HAP-1 (cell line): ENCODE measurements around the gene ERBB2.

Source experiments
- DNase-seq, 2 experiments: peaks; one replicate each; pipeline ENCODE4 v3.0.0-alpha.2; 2016 to 2020; ENCODE audit warnings: low spot score in 2 of 2
- H3K27me3 ChIP-seq: fragments of 250-450 bp; sonication (Bioruptor Pico); 2 replicates; pipeline ENCODE4 v1.5.1; 2020; ENCODE audit warnings: low read depth, mild to moderate bottlenecking, moderate library complexity
- H3K36me3 ChIP-seq: fragments of 250-450 bp; sonication (Bioruptor Pico); replicated peaks from 2 replicates; pipeline ENCODE4 v1.5.1; 2020; ENCODE audit warnings: mild to moderate bottlenecking
- H3K4me1 ChIP-seq: fragments of 250-450 bp; sonication (Bioruptor Pico); 2 replicates; pipeline ENCODE4 v1.5.1; 2020; ENCODE audit warnings: mild to moderate bottlenecking
- H3K4me3 ChIP-seq: fragments of 250-450 bp; sonication (Bioruptor Pico); 2 replicates; pipeline ENCODE4 v1.5.1; 2020; ENCODE audit warnings: mild to moderate bottlenecking, moderate library complexity
- H3K9me3 ChIP-seq: fragments of 250-450 bp; sonication (Bioruptor Pico); 2 replicates; pipeline ENCODE4 v1.5.1; 2020; ENCODE audit warnings: mild to moderate bottlenecking, moderate library complexity
- in situ Hi-C: fragments of 300-500 bp; cut with MboI; formaldehyde crosslinking; loops from 3 replicates; pipeline ENCODE4 v1.14.3; 2020; ENCODE audit warnings: low sequenced_read_pairs, inconsistent platforms, mixed read lengths

ERBB2 gene

DNA sequence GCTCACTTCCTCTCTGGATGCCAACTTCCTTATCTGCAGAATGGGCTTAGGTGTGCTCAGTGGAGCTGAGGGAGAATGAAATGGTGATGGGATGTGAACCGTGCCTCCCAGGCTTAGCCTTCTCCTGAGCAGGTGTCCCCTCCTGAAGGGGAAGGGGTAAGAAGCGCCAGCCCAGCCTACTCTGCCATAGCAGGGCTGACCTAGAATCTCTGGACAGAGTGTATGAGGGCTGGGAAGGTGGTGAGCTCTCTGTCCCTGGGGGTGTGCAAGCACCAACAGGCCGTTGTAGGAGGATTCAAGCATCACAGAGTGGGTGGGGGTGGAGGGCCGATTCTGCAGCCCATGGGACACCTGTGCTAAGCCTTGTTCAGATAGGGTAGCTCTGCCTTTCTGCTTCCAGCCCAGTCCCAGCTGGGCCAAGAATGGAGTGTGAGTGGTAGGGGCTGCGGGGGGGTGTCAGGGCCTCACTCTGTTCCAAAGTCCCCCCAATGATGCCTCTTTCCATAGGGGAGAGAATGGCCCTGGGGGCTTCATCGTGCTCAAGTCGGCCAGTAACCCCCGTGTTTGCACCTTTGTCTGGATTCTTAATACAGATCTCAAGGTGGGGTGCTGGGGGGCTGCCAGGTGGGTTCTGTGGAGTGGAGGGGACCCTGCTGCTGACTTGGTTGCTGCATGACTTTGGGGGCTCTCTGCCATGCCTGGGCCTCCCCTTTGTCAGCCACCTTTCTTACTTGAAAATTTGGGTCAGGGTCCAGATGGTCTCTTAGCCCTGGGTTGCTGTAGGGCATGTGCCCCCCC lies 37.9 kb upstream of the ERBB2 start:
- H3K36me3 ChIP-seq = no peaks in the 10 kb centered on the region
- DNase-seq = no peak
- H3K4me3 ChIP-seq = no peak overlapping the region
- H3K4me1 ChIP-seq = no peaks in the 10 kb centered on the region
- no peaks in the 10 kb centered on the region for H3K27me3 ChIP-seq
- no peaks in the 10 kb centered on the region for H3K9me3 ChIP-seq
- in situ Hi-C loops = no loop called here

DNA sequence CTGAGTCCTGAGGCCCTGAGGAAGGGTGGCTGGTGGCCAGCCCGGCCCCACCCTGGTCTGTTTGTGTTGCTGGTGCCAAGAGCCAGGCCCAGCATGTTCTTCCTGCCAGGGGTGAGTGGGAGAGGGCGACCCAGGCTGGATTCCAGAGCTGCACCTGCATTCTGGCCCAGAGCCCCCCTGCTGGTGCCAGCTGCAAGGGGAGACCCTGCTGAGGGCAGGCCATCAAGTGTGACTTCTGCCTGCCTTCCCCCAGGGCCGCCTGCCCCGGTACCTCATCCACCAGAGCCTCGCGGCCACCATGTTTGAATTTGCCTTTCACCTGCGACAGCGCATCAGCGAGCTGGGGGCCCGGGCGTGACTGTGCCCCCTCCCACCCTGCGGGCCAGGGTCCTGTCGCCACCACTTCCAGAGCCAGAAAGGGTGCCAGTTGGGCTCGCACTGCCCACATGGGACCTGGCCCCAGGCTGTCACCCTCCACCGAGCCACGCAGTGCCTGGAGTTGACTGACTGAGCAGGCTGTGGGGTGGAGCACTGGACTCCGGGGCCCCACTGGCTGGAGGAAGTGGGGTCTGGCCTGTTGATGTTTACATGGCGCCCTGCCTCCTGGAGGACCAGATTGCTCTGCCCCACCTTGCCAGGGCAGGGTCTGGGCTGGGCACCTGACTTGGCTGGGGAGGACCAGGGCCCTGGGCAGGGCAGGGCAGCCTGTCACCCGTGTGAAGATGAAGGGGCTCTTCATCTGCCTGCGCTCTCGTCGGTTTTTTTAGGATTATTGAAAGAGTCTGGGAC lies 37.1 kb upstream of the ERBB2 start:
- Histone ChIP-seq H3K4me1 (no peaks in the 10 kb centered on the region), H3K4me3 (no peak overlapping the region), H3K36me3 (no peaks in the 10 kb centered on the region), H3K27me3 (no peaks in the 10 kb centered on the region), H3K9me3 (no peaks in the 10 kb centered on the region)
- no peak for DNase-seq
- in situ Hi-C loops = no loop called here

DNA sequence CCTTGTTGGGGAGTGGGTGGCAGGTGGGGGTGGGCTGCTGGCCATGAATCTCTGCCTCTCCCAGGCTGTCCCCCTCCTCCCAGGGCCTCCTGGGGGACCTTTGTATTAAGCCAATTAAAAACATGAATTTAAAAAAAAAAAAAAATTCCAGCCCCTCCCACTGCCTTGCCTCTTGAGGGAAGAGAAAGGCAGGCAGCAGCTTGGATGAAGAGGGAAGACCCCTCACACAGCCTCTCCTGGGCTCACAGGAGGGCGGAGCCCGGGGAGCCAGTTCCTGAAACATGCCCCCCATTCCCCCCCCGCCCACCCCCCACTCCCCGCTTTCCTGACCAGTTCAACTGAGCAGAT lies 36.5 kb upstream of the ERBB2 start:
- in situ Hi-C loops = no loop called here
- no peaks in the 10 kb centered on the region for H3K36me3 ChIP-seq
- H3K27me3 ChIP-seq = no peaks in the 10 kb centered on the region
- no peak overlapping the region for H3K4me3 ChIP-seq
- no peak for DNase-seq
- H3K9me3 ChIP-seq = no peaks in the 10 kb centered on the region
- peaks cover 3% of the 10 kb centered on the region for H3K4me1 ChIP-seq

- peak in 1 of 2 experiments; percentile 41 for DNase-seq
- Histone ChIP-seq H3K9me3 (no peaks in the 10 kb centered on the region), H3K27me3 (no peaks in the 10 kb centered on the region), H3K36me3 (no peaks in the 10 kb centered on the region), H3K4me1 (peaks cover 5% of the 10 kb centered on the region), H3K4me3 (no peak overlapping the region)
- in situ Hi-C loops = no loop called here
Measured at GRCh38 chr17:39663688-39664580, 35.9 kb upstream of the ERBB2 start.

DNA sequence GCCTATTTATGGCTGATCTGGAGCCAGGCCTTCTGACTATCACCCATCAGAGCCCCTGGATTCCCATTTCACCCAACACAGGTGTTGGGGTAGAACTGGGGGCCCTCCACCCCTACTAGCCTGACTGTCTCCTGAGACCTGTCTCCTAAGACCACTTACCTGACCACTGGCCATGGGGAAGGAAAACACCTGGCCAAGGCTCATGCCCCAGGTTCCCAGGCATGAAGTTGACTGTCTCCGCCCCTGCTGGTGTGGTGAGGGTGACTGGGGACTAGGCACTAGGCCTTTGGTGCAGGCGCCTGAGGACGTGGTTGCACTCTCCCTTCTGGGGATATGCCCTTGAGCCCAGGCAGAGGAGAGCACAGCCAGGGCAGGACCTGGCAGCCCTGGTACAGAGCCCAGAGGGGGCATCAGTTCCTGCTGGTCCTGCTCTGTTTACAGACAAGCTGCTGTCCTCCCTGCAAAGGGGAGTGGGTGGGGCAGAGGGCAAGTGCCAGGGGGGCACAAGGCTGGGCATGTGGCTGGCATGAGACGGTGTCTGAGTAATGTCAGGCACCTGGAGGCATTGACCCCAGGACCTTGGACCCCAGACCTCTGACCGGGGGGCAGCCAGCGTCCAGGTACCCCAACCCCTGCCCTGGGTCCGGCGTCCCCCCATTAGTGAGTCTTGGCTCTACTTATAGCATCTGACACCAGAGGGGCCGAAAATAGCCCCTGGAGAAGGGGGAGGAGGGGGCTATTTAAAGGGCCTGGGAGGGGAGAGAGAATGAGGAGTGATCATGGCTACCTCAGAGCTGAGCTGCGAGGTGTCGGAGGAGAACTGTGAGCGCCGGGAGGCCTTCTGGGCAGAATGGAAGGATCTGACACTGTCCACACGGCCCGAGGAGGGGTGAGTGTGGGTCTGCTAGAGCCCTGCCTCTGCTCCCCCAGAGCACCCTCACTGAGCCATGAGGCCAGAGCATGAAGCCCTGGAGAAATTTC lies 35.0 kb upstream of the ERBB2 start, which contains the start of gene TCAP:
TSS of gene TCAP (plus strand) at position 769 of the 981 bp plus-strand sequence. CDS start at position 780, 11 bp downstream.
- no peaks in the 10 kb centered on the region for H3K27me3 ChIP-seq
- peaks cover 5% of the 10 kb centered on the region for H3K4me1 ChIP-seq

DNA sequence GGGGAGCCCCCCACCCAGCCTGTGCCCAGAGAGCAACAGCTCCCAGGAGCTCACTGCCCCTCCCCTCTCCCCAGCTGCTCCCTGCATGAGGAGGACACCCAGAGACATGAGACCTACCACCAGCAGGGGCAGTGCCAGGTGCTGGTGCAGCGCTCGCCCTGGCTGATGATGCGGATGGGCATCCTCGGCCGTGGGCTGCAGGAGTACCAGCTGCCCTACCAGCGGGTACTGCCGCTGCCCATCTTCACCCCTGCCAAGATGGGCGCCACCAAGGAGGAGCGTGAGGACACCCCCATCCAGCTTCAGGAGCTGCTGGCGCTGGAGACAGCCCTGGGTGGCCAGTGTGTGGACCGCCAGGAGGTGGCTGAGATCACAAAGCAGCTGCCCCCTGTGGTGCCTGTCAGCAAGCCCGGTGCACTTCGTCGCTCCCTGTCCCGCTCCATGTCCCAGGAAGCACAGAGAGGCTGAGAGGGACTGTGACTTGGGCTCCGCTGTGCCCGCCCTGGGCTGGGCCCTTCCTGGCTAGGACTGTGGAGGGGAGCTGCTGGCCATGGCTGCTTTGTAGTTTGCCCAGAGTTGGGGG lies 34.1 kb upstream of the ERBB2 start:
- H3K4me1 ChIP-seq = peaks cover 5% of the 10 kb centered on the region
- no peaks in the 10 kb centered on the region for H3K27me3 ChIP-seq
- no peak for DNase-seq
- in situ Hi-C loops = no loop called here
- no peaks in the 10 kb centered on the region for H3K9me3 ChIP-seq
- no peak overlapping the region for H3K4me3 ChIP-seq
- no peaks in the 10 kb centered on the region for H3K36me3 ChIP-seq

More for the DNA sequence above, 35.0 kb upstream of the ERBB2 start, which contains the start of gene TCAP:
- no peaks in the 10 kb centered on the region for H3K36me3 ChIP-seq
- H3K4me3 ChIP-seq = no peak within 1 kb of the TSS
- no peak for DNase-seq
- H3K9me3 ChIP-seq = no peaks in the 10 kb centered on the region
- in situ Hi-C loops = no loop called here

- Histone ChIP-seq H3K36me3 (no peaks in the 10 kb centered on the region), H3K27me3 (no peaks in the 10 kb centered on the region), H3K9me3 (no peaks in the 10 kb centered on the region), H3K4me3 (no peak overlapping the region), H3K4me1 (peaks cover 5% of the 10 kb centered on the region)
- DNase-seq = no peak
- in situ Hi-C loops = no loop called here
Measured at GRCh38 chr17:39666231-39666600, 33.6 kb upstream of the ERBB2 start.

DNA sequence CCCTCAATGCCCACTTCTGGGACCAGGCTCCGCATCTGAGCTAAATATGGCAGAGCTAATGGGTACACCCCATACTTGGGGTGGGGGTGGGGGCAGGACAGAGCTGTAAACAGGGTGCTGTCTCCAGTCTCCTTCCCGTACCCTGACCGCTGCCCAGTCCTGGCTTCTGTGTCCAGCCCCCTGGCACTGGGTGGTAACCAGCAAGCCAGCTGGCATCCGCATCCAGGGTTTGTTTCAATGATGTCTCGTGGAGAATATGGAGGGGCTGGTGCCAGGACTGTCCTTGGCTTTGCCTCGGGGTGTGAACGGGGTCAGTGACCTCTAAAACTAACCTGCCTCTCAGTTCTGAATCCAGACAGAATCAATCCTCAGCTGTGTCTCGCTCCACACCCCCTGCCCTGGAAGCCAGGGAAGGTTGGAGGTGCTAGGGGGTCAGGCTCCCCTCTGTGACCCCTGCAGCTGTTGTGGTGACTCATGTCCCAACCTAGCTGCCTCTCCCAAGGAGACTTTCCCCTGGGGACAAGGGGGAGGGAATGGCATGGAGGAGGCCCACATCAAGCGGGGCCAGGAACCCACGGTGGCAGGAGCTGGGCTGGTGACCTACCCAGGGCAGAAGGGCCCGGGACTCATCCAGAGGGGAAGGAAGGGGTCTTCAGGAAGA lies 33.1 kb upstream of the ERBB2 start:
- H3K27me3 ChIP-seq = no peaks in the 10 kb centered on the region
- H3K9me3 ChIP-seq = no peaks in the 10 kb centered on the region
- peaks cover 5% of the 10 kb centered on the region for H3K4me1 ChIP-seq
- DNase-seq = no peak
- no peak overlapping the region for H3K4me3 ChIP-seq
- no peaks in the 10 kb centered on the region for H3K36me3 ChIP-seq
- in situ Hi-C loops = no loop called here

DNA sequence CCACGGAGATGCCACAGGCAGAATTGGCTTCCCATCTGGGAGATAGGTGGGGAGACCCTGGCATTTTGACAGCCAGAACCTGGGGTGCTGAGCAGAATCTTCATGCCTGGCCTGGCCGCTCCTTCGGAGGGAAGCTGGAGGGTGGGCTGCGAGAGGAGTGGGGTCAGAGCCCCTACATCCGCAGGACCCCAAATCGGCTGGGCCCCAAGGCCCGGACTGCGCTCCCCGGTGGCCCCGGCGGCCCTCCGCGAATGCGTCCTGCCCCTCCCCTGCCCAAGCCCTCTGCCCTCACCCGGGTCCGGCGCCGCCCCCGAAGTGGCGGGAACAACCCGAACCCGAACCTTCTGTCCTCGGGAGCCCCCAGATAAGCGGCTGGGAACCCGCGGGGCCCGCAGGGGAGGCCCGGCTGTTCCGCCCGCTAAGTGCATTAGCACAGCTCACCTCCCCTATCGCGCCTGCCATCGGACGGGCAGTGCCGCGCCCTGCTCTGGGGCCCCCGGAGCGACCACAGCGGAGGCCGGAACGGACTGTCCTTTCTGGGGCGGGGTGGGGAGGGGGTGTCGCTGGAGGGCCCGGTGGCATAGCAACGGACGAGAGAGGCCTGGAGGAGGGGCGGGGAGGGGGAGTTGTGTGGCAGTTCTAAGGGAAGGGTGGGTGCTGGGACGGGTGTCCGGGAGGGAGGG lies 32.5 kb upstream of the ERBB2 start:
- Histone ChIP-seq H3K36me3 (no peaks in the 10 kb centered on the region), H3K4me1 (peaks cover 5% of the 10 kb centered on the region), H3K4me3 (no peak overlapping the region), H3K27me3 (no peaks in the 10 kb centered on the region), H3K9me3 (no peaks in the 10 kb centered on the region)
- DNase-seq = no peak
- in situ Hi-C loops = no loop called here

DNA sequence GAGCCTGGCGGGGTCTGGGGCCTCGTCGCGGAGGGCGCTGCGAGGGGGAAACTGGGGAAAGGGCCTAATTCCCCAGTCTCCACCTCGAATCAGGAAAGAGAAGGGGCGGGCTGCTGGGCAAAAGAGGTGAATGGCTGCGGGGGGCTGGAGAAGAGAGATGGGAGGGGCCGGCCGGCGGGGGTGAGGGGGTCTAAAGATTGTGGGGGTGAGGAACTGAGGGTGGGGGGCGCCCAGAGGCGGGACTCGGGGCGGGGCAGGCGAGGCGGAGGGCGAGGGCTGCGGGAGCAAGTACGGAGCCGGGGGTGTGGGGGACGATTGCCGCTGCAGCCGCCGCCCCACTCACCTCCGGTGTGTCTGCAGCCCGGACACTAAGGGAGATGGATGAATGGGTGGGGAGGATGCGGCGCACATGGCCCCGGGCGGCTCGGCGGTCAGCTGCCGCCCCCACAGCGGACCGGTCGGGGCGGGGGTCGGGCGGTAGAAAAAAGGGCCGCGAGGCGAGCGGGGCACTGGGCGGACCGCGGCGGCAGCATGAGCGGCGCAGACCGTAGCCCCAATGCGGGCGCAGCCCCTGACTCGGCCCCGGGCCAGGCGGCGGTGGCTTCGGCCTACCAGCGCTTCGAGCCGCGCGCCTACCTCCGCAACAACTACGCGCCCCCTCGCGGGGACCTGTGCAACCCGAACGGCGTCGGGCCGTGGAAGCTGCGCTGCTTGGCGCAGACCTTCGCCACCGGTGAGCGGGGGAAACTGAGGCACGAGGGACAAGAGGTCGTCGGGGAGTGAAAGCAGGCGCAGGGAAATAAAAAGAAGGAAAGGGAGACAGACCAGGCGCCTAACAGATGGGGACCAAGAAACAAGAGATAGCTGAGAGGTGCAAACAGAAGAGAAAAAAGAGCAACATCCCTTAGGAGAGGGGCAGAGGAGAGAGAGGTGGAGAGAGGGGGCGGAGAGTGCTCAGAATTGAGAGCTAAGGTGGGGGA lies 31.6 kb upstream of the ERBB2 start, which contains the start of gene PNMT:
TSS of gene PNMT (plus strand) at position 509 of the 980 bp plus-strand sequence. CDS start at position 532, 23 bp downstream.
- Histone ChIP-seq H3K9me3 (no peaks in the 10 kb centered on the region), H3K27me3 (no peaks in the 10 kb centered on the region), H3K4me3 (peak within 1 kb of the TSS; percentile 14; the same call in 1 of the 2 replicates), H3K36me3 (no peaks in the 10 kb centered on the region), H3K4me1 (peaks cover 5% of the 10 kb centered on the region)
- in situ Hi-C loops = no loop called here
- peak; percentile 65 to 87 for DNase-seq
